GM18505 (cell line): Measurements from ENCODE around the gene GNLY.
"Not testable (repeated sequence)": the region's sequence is repeated elsewhere in the genome, so short reads cannot be mapped to it uniquely, and the experiment has no call there.

Source experiments
- ATAC-seq: cut with Tn5 transposase; IDR thresholded peaks from one replicate; pipeline ENCODE4 v1.9.1; 2021; ENCODE audit not compliant: unreplicated experiment
- POLR2A ChIP-seq: IDR thresholded peaks from 4 replicates; pipeline ENCODE4 v1.6.1; 2011; ENCODE audit warnings: borderline replicate concordance; ENCODE audit not compliant: insufficient read depth, insufficient read length; ENCODE audit errors: extremely low read depth

Gene GNLY

GRCh38 chr2:85659324-85659981 is 34.7 kb upstream of the GNLY start:
- no peak for TF ChIP-seq POLR2A
- no peak for ATAC-seq

- ATAC-seq, result not testable (repeated sequence)
These were observed 33.9 kb upstream of the GNLY start for GRCh38 chr2:85660301-85660700.

DNA sequence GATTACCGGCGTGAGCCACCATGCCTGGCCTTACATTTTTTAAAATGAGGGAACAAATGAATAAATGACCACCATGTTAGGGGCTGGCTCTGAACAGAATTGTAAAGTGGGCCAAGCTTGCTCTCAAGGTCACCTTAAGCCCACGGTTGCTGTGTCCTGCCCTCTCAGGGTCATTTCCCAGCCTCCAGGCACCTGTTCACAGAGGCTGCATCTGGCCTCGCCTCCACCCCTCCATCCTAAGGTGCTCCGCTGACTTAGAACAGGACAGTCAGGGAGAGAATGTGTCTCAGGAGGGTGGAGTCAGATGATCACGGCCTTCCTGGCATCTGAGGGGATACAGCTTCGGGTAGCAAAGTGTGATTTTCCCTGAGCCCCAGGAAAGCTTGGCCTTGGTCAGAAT is 33.4 kb upstream of the GNLY start:
- TF ChIP-seq POLR2A, result no peak
- ATAC-seq, result no peak

DNA sequence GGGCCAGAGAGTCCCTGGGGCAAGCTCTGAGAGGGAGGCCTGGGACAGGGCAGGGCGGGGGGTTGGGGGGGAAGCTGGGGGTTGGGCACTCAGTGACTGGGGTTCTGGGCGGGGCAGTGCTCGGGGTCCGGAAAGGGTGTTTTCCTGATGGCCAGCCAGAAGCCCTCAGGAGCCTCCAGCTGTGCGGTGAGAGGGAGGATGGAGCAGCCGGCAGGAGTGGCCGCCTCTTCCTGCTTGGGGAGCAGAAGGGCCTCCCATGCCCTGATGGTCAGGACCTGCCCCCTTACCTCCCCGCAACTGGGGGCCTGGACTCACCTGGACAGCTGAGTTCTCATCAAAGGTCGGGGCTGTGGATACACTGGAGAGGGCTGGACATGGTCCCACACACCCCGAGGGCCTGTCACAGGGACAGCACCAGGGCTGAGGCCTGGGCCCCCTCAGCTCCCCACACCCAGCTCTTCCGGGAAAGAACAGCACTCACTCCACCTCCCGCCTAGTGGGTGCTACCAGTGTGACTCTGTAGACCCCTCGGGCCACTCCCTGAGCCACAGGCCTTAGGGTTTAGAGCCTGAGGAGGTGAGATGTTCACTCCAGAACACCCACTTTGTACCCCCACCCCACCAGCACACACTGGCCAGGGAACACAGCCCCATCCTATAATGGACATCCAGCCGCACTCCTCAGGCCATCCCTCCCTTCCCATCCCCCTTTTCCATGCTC is 32.9 kb upstream of the GNLY start:
- no peak for ATAC-seq
- no peak for TF ChIP-seq POLR2A

DNA sequence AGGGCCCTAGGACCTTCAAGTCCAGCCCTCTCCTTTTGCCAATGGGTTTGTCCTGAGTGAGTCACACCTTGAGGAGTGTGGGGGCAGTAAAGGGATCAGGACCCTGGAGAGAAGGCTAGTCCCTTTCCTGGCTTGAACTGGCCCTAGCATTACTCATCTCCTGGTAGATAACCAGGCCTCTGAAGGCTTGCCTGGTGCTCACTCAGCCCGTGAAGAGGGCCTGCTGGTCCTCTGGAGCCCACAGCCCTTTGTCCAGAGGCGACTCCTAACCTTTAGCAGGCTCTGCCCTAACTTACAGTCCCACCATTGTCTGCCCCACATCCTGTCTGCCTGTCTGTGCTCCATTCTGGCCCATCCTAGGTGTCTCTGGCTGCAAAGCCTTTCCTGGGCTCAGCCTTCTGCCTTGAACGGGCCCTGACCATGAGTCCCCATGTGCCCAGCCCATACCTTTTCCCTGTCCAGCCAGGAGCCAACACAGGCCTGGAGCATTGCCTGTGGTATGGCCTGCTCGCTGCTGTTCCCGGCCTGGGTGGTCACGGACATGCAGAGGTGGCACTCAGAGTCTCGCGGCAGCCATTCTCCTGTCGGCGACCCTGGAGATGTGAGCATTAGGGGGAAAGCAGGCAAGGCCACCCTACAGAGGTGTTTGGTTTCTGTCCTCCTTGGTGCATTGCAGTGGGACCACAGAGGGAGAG is 31.1 kb upstream of the GNLY start:
- no peak for TF ChIP-seq POLR2A
- no peak for ATAC-seq

DNA sequence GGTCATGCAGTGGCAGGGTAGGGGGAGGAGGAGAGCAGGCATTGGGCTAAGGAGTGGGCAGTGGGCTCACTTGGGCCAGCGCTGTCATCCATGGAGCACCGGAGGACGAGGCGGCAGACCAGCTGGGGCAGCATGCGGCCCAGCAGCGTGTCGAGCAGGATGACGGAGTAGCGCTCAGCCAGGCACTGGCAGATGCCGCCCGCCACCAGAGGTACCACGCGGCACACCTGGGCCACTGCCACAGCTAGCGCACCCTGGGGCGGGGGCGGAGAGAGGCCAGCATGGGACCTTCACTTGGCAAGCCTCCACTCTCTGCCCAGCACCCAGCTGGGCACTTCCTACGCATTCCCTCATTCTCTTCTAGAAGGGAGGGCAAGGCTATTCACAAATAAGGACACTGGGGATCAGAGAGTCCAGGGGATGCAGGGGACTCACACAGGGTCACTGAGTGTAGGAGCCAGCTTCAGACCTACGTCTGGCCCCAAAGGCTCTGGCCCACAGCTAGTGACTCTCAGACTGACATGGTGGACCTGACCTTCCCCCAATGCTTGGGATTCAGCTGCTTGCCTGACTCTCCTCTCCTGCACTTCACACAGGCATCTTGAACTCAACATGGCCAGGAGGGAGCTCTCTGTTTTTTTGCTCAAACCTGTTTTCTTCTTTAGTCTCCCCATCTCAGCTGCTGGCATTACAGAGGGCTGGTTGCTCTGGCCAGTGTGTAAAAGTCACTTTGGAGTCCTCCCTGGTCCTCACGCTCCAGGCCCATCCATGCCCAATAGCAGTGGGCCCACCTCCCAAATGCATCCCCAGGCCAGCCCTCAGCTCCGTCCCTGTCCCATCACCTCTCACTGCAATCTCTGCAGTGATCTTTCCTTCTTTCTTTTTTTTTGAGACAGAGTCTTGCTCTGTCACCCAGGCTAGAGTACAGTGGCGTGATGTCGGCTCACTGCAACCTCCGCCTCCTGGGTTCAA is 30.3 kb upstream of the GNLY start:
- TF ChIP-seq POLR2A, result no peak
- no peak for ATAC-seq

GRCh38 chr2:85665264-85665937 is 28.8 kb upstream of the GNLY start:
- ATAC-seq, result no peak

DNA sequence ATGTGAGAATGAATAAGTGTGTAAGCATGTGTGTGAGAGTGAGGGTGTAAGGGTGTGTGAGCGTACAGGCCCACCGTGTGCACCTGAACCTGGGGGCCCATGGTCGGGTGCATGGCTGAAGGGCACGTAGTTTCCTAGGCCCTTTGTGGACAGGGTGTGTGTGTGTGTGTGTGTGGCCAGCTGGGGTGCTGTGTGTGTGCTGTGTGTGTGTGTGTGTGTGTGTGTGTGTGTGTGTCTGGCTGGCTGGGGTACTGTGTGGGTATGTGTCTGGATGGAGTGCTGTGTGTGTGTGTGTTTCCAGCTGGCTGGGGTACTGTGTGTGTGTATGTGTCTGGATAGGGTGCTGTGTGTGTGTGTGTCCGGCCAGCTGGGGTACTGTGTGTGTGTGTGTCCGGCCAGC is 28.1 kb upstream of the GNLY start:
- TF ChIP-seq POLR2A, result no peak
- ATAC-seq, result no peak

More at GRCh38 chr2:85665264-85665937, 28.8 kb upstream of the GNLY start:
- no peak for TF ChIP-seq POLR2A

- ATAC-seq, result no peak
- no peak for TF ChIP-seq POLR2A
These were observed 27.5 kb upstream of the GNLY start for GRCh38 chr2:85666435-85667316.

- TF ChIP-seq POLR2A, result no peak
- no peak for ATAC-seq
These were observed 26.6 kb upstream of the GNLY start for GRCh38 chr2:85667561-85668008.

DNA sequence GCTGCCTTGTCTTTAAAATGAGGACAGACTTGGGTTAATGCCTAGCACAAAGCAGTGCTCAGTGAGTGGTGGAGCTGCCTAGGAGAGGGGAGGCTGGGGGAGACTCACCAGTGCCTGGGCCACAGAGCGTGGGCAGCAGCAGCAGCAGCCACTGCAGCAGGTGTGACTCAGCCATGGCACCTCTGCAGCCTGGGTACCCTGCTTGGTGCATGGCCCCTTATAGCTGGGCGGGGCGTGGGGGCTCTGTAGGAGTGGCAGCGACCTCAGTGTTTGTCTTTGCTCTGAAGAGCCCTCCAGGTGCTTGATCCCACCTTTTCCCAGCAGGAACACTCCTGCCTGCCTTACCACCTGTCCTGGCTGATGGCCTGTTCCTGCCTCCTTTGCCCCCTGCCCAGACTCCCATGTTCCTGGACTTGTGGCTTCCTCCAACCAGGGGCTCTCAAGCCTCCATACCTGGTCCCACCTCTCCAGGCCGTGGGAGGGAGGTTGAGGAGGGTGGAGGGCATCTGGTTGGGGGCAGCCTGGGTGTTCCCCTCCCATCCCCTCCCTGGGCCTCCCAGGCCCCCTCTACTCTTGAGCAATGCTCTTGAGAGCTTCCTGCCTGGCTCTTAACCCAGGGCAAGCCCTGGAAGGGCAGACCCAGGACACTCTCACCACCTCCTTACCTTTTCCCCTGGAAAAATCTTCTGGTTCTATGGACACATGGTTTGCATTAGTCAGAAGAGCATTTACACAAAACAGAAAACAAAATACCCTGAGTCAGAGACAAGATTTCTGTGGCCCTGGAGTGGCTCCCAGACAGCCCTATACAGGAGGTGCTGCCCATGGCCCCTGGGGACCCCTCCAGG is 25.9 kb upstream of the GNLY start, which contains the start of gene SFTPB:
Gene SFTPB, minus strand, starts transcription at position 191 of the 848 bp plus-strand sequence. Its CDS starts 16 bp downstream, at position 175.
- no peak for ATAC-seq
- TF ChIP-seq POLR2A, result no peak

DNA sequence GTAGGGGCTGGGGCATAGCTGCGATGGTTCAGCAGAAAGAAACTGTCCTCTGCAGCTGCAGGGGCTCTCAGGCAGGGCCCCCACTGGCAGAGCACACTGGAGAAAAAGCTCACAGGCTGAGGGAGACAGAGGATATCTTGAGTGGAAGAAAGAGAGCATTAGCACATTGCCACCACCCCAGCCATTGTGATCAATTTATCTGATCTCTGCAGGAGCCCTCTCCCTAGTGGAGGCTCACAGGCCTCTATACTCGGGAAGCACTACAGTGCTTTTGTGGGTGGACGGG is 25.4 kb upstream of the GNLY start:
- no peak for TF ChIP-seq POLR2A
- no peak for ATAC-seq
